HG03521 (cell line): ENCODE results near the gene ADSS2.

ENCODE experiments used
- ATAC-seq: cut with Tn5 transposase; IDR thresholded peaks from one replicate; pipeline ENCODE4 v1.9.1; 2021; ENCODE audit warnings: mild to moderate bottlenecking, moderate library complexity; ENCODE audit not compliant: unreplicated experiment

Gene ADSS2

GRCh38 chr1:244447024-244447423 is 4.7 kb downstream of the ADSS2 start:
- ATAC-seq: no peak

DNA sequence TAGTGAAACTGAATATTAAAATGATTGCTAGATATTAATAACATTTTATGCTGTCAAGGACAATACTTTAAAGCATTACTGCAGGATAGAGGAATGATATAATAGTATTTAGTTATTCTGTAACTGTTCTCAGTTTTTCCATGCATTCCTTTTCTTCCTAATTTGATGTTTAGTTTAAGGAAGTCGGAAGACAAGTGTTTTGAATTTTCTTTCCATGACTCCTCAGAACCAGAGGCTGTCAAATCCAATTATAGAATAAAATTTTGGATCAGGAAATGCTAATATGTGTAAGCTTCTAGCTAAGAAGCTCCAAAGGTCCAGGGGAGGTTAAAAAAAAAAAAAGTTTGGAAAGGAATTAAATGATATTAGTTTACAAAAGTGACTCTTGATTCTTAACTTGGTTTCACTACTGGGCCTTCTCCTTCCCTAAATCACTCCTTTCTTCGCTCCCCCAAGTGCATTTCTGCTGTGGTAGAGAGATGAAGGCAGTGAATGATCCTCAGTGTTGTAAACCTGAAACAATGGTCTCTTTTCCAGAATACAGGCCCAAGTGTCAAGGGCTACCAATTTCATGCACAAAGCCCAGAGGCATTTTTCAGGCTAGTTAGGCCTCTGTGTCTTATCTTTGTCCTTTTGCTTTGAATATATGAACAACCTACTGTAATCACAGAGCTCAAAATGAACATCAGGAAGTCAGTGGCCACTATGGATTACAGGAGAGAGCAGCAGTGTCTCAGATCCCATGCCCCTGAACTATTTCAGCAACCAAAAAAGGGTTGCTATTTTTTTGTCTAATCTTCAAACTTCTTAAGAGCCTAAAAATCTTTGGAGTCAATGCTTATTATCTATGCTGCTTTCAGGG is 6.2 kb downstream of the ADSS2 start:
- no peak for ATAC-seq

- ATAC-seq: no peak
Measured at GRCh38 chr1:244444854-244445253, 6.9 kb downstream of the ADSS2 start.

GRCh38 chr1:244442850-244443249 is 8.9 kb downstream of the ADSS2 start:
- ATAC-seq: no peak

- ATAC-seq: no peak
Measured at GRCh38 chr1:244439391-244440032, 12.2 kb downstream of the ADSS2 start.

DNA sequence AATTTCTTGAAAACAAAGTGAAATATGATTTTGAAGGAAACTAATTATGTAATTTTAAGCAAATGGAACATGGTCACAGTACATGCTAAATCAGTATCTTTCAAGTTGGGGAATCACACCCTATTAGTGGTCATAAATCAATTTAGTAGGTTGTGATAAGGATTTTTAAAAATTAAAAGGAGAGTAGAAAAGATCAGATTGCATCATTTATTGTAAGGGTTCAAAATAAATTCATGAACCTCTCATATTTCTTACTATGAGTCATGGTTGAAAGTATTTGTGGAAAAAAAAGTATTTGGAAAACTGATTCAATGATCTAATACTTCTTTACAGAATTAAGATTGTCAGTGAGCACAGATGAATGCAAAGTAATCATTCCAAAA is 14.6 kb downstream of the ADSS2 start:
- ATAC-seq: no peak

GRCh38 chr1:244436336-244437085 is 15.2 kb downstream of the ADSS2 start:
- no peak for ATAC-seq

GRCh38 chr1:244435562-244436205 is 16.0 kb downstream of the ADSS2 start:
- ATAC-seq: no peak

- ATAC-seq: no peak
Measured at GRCh38 chr1:244431166-244431565, 20.5 kb downstream of the ADSS2 start.

DNA sequence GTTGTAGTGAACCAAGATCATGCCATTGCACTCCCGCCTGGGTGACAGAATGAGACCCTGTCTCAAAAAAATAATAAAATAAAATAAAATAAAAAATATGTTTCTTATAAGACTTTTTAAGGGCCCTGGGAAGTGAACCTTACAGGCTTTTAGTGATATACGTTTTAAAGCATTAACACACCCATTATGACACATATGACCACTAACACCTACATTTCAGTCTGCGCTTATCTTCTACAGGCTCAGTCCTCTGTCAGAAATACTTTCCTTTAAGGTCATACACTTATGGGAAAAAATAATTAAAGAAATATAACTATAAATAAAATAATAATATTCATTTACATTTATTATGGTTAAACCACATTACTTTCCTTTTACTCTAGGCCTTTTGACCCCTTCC is 21.9 kb downstream of the ADSS2 start:
- no peak for ATAC-seq

- no peak for ATAC-seq
Measured at GRCh38 chr1:244427647-244428046, 24.1 kb downstream of the ADSS2 start.

DNA sequence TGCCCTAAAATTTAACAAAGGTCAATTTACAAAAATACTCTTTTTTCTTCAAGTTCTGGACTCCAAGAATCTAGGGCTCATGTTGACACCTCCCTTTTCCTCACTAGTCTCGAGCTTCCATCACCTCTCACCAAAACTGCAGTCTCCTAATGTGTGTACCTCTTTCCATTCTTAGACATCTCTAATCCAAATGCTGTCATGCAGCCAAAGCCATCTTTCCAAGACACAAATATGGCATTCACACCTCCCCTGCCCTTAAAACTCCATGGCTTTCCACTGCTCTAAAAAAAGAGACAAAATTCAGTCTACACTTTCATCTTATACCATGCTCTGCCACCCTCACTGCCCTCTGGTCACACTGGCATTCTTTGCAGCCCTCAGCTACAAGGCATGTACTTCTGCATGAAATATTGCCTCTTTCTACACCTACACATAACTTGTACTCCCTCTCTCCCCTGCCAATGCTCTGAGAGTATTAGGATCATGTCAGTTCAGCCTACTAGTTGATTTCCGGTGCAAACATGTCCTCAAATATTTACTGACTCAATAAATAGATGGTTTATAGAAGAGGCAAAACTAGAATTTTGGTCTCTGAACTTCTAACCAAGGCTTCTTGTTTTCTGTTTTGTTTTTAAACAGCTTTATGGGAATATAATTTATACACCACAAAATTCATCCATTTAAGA is 26.9 kb downstream of the ADSS2 start:
- no peak for ATAC-seq

DNA sequence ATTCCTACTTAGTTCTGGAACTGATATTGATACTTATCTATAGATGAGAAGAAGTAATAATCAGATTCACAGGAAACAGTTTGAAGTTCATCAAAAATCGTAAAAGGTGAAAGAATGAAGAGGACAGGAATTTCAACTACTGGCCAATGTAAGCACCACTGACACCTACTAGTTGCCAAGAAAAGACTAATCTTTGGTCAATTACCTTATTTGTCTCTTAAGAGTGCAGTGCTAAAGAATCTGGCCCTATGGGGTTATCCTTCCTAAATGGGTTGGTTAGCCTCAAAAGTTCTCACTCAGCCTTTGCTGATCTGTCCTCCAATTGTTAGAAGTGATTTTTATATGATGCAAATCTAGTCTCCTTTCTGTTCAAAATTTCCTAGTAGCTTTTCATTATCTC is 29.5 kb downstream of the ADSS2 start:
- no peak for ATAC-seq

- no peak for ATAC-seq
Measured at GRCh38 chr1:244419024-244419423, 32.7 kb downstream of the ADSS2 start.

DNA sequence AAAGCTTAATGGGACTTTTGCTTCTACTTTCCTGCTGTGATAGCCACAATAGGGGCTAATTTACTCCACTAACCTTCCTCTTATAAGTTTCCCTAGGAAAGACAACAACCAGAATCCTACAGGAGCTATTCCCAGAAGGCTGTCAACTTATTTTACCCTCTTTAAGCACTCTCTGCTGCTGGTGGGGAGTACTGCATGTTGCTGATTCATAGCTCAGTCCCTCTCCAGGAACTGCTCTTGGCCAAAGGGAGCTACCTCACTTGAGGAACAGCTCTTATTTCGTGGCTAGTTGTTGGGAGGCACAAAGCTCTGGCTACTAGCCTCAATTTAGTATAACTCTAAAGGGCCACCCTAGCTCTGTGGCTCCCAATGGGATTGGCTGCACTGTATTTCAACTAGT is 37.2 kb downstream of the ADSS2 start:
- no peak for ATAC-seq

- no peak for ATAC-seq
Measured at GRCh38 chr1:244413736-244414135, 38.0 kb downstream of the ADSS2 start.

GRCh38 chr1:244412176-244412575 is 39.5 kb downstream of the ADSS2 start:
- ATAC-seq: no peak

DNA sequence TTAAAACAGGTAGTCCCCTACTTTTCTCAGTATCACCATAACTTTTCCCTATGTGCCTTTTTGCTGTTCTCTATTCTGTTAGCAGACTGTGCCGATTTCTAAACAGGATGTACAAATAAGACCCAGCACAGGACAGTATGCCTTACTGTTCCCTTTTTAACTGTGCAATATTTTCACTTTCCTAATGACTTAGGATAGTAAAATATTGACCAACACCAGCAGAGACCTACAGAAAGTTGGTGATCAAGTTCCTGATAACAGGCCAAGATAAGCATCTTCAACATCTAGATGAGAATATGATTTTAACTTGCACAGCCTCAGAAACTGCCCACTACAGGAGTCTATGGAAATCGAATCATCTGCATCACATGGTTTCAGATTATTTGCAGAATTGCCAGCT is 42.0 kb downstream of the ADSS2 start:
- peak; percentile 68 for ATAC-seq

DNA sequence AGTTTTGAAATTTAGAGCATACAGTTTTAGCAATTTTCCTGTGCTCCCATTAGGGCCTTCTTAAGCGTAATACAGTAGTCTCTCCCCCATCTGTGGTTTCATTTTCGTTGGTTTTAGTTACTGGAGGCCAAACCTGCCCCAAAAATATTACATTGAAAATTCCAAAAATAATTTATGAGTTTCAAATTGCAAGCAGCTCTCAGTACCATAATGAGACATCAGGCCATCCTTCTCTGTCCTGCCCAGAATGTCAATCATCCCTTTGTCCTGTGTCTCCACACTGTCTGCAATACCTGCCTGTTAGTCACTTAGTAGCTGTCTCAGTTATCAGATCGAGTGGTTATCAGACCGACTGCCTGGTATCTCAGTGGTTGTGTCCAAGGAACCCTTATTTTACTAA is 45.4 kb downstream of the ADSS2 start:
- ATAC-seq: peak; percentile 70

DNA sequence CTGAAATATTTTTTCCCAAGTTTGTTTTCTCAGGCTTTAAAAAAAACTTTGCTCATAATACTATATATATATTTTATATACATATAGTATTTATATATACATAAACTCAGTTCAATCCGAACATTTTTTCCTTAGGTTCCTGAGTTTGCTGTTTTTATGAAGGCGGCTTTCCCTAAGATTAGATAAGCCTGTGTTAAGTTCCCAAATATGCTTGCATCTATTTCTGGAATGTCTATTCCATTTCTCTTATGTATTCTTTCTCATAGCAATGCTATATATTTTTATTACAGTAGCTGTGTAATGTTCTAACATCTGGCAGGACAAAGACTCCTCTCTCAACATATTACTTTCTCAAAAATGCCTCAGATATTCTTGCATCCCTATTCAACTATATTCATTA is 45.9 kb downstream of the ADSS2 start:
- peak; percentile 6 for ATAC-seq

GRCh38 chr1:244403431-244403830 is 48.3 kb downstream of the ADSS2 start:
- ATAC-seq: no peak
